Body of pancreas (tissue), 4 donors: ENCODE results near the gene C15orf39.

Experiments
- CTCF ChIP-seq, 7 experiments: fragments of 450-650 bp in 4 of 7; fragments of 200-600 bp in 3 of 7; sonication (generic) in 3 of 7; IDR thresholded peaks; one replicate each; pipeline ENCODE4 v1.5.1; 2016 to 2019; ENCODE audit warnings: antibody characterized with exemption in 7 of 7
- POLR2A ChIP-seq, 3 donors: fragments of 450-650 bp; IDR thresholded peaks; one replicate each; pipeline ENCODE4 v1.6.1; 2016; ENCODE audit warnings: antibody characterized with exemption in 3 of 3, mild to moderate bottlenecking in 2 of 3

- TF ChIP-seq POLR2A (IDR thresholded peaks at IDR 0.05) (no peak), CTCF (IDR thresholded peaks at IDR 0.05) (no peak)
Observed at GRCh38 chr15:75199357-75199940, 2.2 kb upstream of the C15orf39 start.
